Activated T-cell treated with anti-CD3 and anti-CD28 coated beads for 4 hours (primary cell): ENCODE measurements around the gene LRRIQ4.
A peak's percentile ranks its signal among the peaks of the same experiment; 100 is the strongest.

Experiments used
- DNase-seq: peaks from one replicate; pipeline ENCODE4 v3.0.0-alpha.2; 2020

LRRIQ4 gene

GRCh38 chr3:169812332-169813235, at the start of gene LRRIQ4, which contains the start of gene LRRC34:
TSS of gene LRRIQ4 (plus strand) at chr3:169812870. CDS start at chr3:169821922, 9,052 bp downstream.
TSS of gene LRRC34 (minus strand) at chr3:169812904. CDS start at chr3:169812548, 356 bp downstream.
- peak; percentile 51 for DNase-seq

GRCh38 chr3:169764312-169764881, 48.3 kb upstream of the LRRIQ4 start:
- DNase-seq: peak; percentile 43

- peak; percentile 83 for DNase-seq
These were observed 47.6 kb upstream of the LRRIQ4 start, which contains the start of gene TERC for GRCh38 chr3:169764882-169765612. TSS of gene TERC (minus strand) at chr3:169765060.

DNA sequence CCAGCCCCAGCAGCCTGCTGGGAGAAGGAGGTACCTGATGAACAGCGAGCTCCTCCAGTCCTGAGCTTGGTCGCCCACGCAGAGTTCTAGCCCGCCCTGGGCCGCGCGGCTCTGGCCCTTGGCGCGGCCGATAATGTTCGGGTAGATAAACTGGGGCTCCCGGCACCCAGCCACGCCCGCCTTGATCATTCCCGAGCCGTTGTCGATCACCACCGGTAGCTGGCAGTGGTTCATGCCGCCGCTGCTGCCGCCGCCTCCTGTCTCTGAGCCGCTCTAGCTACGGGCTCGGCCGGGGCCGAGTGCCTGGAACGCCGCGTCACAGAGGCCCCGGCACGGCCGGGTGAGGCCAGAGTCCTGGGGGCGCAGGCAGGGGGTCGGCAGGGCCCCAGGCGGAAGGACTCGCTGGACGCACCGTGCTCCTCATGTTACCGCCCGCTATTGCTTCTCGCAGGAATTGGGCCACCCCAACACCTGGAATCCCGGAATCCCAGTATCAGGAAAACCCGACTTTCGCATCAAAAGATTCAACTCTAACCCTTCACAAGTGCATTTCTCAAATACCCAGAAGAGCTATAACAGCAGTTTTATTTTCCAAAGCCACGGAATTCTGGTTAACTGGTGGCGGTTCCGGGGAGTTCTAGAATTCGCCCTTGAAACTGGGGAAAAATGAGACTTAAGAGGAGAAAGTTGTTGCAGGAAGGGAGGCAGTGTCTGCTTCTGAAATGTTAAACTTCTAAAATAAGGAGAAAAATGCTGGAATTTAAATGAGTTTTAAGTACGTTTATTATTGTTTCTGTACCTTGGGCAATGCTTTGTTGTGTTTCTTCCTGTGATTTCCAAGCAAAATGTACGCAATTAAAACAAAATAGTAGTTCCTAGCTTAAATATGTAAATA, 43.1 kb upstream of the LRRIQ4 start, which contains the start of gene ACTRT3:
TSS of gene ACTRT3 (minus strand) at position 275 of the 895 bp plus-strand sequence. CDS start at position 234, 41 bp downstream.
- peak; percentile 42 for DNase-seq

DNA sequence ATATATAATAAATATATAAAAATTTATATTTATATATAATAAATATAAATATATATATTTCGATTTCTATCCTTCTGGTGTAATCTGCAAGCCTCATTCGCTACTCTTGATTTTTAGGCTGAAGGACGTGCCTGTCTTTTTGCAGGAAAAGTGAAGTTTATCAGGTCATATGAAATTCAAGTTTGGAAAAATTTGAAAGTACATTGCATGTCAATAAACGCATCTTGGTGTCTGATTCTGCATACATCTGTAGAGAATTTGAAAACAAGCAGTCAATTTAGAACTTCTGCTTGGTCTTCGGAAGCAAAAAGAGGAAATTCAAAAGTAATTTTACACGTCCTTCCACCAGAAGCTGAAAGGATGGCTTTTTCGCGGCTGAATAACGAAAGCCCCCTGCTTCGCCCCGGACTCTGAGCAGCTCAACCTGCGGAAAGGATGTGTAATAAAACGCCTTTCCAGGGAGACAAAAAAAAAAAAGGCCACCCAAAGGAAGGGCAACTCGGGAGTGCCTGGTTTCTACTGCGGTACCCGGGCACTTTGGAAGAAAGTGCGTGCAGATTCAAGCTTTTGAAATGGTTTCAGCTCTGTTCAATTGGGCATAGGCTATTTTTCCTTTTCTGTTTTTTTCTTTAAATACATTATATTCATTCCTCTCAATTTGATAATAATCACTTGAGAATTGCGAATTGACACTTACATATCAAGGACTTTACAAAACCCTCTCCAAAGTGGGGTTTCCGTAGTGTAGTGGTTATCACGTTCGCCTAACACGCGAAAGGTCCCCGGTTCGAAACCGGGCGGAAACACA, 41.0 kb upstream of the LRRIQ4 start:
- DNase-seq: peak; percentile 54

DNA sequence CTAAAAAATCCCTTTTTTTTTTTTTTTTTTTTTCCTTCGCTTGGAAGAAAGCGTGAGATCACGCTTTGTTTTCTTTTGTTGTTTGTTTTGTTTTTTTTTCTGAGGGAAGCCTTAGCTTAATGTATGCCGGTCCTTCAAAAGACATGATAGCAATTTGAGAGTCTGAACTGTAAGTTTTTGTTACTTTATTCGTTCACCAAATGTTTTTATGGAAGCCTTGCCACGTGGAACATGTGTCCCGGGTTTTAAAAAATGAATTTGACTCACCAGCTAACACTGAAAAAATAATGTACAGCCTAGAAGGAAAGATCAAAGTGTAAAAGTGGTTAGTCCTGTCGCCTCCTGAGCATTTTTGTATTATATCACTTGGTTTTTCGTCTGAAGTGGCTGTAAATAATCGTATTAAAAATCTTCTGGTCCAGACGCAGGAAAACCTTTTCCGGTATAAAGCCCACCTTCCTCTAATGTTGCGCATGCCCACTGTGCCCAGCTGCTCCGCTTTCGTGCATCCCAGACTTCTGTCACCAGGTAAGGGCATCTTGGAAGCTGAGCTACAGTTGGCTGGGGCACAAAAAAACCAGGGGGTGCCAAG, 40.3 kb upstream of the LRRIQ4 start:
- DNase-seq: peak; percentile 55

DNA sequence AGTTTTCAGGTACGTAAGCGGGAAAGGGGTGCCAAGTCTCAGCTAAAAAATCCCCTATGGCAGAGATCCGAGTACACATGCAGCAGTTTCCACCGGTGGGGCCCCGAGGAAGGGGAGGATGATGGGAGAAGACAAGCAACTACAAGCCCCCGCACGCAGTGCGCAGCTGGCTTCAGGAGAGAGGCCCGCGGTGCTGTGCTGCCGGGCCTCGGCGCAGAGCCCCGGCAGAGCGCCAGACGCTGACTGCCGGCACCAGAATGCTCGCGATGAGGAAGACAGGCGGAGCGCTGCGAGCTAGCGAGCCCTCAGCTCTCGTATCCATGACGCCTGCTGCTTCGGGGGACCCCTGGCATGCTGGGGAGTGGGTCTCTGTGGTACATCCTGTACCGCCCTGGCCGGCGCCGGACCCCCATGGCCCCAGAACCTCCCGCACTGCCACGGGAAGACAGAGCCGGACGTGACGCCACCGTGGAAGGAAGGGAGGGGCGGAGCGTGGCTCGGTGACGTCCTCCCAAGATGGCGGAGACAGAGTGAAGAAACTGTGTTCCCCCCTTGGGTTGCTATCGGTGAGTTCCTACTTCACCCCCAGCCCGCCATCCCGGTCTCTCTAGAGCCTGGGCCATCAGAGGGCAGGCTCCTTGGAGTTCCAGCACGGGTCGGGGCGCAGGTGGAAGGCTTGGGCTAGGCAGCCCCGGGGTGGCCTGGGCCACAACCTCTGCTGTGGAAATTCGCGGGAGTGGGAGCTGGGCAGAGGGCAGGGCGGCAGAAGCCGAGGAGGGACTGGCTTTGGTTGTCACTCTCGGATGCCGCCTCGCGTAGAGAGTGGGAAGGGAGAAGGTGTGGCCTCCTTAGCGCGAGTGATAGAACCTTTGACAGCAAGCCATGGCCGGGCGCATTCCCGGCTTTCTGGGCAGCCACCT, 39.5 kb upstream of the LRRIQ4 start, which contains the start of gene MYNN:
TSS of gene MYNN (plus strand) at position 500 of the 920 bp plus-strand sequence. CDS start 900 bp downstream, outside the sequence.
- peak; percentile 92 for DNase-seq

GRCh38 chr3:169774186-169774585, 38.5 kb upstream of the LRRIQ4 start:
- no peak for DNase-seq

DNA sequence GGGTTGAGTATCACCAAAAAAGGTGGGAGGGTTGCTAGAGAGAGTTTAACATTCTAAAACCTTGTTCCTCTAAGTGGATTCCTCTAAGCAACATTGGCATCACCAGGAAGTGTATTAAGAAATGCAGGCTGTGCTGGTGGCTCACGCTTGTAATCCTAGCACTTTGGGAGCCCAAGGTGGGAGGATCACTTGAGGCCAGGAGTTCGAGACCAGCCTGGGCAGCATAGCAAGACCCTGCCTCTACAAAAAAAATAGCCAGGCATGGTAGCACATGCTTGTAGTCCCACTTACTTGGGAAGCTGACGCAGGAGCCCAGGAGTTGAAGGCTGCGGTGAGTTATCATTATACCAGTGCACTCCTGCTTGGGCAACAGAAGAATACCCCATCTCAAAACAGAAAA, 34.8 kb upstream of the LRRIQ4 start:
- no peak for DNase-seq

- no peak for DNase-seq
These were observed 31.9 kb upstream of the LRRIQ4 start for GRCh38 chr3:169780742-169781141.

GRCh38 chr3:169781209-169781855, 31.3 kb upstream of the LRRIQ4 start:
- no peak for DNase-seq

GRCh38 chr3:169787120-169787519, 25.6 kb upstream of the LRRIQ4 start:
- no peak for DNase-seq

DNA sequence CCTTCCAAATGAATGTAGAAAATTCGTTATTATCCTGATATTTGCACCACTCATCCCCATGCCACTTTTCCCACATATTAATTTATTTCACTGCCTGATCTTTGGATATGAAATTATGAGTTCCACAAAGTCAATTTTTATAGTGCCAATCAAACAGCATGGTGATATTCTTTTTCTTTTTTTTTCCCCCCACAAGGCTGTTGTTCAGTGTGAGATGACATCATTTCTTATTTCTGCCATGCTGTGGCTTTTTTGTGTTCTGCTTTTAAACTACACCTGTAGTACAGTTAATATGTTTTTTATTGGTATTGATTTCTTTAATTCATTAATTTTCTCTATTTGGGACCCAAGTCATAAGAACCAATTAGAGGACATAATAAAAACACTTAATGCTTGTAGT, 24.9 kb upstream of the LRRIQ4 start:
- DNase-seq: no peak

DNA sequence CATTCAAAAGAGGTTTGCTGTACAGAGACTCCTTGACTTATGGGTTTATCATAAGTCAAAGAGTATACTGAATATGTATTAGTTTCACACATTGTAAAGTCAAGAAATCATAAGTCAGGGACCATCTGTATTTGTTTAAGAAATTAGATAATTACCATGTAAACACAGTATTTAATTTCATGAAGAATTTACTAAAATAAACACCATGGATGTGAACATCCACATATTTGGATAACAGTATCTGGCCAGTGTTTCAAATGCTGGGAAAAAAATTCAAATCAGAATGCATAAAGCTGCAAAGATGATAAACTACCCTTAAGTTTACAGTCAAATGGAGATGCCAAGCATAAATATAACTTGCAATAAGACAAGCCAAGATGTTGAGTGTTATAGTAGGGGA, 22.5 kb upstream of the LRRIQ4 start:
- no peak for DNase-seq

DNA sequence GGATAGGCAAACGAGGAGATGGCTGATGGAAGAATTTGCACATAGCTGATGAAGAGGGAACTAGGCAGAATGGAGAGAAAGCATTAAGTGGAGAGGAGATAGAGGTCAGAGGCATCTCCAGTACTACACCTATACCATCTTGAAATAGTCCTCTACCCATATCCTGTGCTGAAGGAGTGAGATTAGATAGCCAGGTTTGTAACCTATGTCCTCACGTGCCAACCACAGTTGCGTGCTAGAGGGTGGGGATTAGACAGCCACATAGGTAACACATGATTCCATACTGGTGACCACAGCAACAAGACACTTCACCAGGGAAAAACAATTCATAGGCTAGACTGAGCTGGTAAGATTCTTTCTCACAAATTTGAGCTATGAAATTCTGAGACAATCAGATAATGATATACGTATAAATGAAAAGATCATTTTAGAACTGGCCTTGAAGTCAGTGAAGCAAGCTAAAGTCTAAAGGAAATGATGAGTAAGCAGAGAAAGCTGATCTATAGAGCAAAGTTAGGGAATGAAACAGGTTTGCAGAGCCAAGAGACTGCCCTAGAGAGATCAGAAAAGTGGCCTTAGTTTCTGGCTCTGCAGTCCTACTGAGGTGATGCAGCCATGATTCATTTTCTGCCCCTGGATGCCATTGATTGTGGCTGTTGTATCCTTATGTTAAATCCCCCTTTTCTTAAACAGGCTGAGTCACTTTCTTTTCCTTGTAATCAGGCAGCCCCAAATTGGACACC, 21.8 kb upstream of the LRRIQ4 start:
- no peak for DNase-seq

GRCh38 chr3:169792359-169792758, 20.3 kb upstream of the LRRIQ4 start:
- DNase-seq: no peak

- DNase-seq: no peak
These were observed 8.0 kb upstream of the LRRIQ4 start for GRCh38 chr3:169804681-169805080.

DNA sequence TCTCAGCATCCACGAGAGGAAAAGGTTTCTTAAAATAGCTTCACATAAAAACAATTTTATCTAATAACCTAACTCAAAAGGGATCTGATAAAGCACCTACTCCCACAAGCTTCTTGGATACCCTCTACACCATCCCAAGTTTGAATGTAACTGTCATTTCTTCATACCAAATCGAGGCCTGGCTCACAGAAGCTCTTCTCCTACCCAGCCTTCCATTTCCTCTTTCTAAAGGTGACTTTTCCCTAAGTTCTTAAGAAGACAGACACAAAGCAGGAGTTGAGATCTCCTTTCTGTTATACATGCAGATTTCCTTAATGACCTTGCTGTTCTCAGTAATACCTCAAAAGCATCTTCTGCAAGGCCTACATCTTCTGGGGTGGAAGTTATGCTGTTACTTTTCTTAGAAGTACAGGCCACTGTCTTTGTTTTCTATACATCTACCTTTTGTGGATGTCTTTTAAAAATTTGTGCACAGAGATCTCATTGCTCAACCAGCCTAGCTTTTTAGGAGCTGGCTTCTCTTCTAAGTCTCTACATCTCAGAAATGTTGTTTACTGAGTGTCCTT, 3.4 kb upstream of the LRRIQ4 start:
- DNase-seq: no peak
